DOHH2 (cell line): ENCODE results near the gene GUK1.

Experiments
- H3F3A ChIP-seq: fragments of 200-600 bp; sonication (generic), shearing (Covaris generic); 2 replicates; pipeline ENCODE4 v1.6.0; 2016; ENCODE audit warnings: antibody characterized with exemption, mild to moderate bottlenecking; ENCODE audit not compliant: control insufficient read depth, insufficient read depth
- H3K27ac ChIP-seq: fragments of 200-600 bp; sonication (generic); 2 replicates; pipeline ENCODE4 v1.5.1; 2014; ENCODE audit warnings: low read depth, mild to moderate bottlenecking, low read length, moderate library complexity
- H3K27me3 ChIP-seq: fragments of 200-600 bp; sonication (generic); 2 replicates; pipeline ENCODE4 v1.6.1; 2014; ENCODE audit warnings: mild to moderate bottlenecking, low read length, mixed read lengths; ENCODE audit not compliant: control insufficient read depth
- H3K36me3 ChIP-seq: fragments of 200-600 bp; sonication (generic); 2 replicates; pipeline ENCODE4 v1.6.1; 2014; ENCODE audit warnings: mild to moderate bottlenecking, low read length, moderate library complexity, mixed read lengths; ENCODE audit not compliant: control insufficient read depth
- H3K4me1 ChIP-seq: fragments of 200-600 bp; sonication (generic); 2 replicates; pipeline ENCODE4 v1.6.1; 2014; ENCODE audit warnings: mild to moderate bottlenecking, low read length, mixed read lengths; ENCODE audit not compliant: control insufficient read depth
- H3K4me2 ChIP-seq: fragments of 200-600 bp; sonication (generic); 2 replicates; pipeline ENCODE4 v1.6.0; 2014; ENCODE audit warnings: mild to moderate bottlenecking, low read length, moderate library complexity
- H3K4me3 ChIP-seq: fragments of 200-600 bp; sonication (generic); 2 replicates; pipeline ENCODE4 v1.5.1; 2014; ENCODE audit warnings: mild to moderate bottlenecking, low read length, mixed read lengths
- H3K79me2 ChIP-seq: fragments of 200-600 bp; sonication (generic); 2 replicates; pipeline ENCODE4 v1.6.1; 2014; ENCODE audit warnings: mild to moderate bottlenecking, low read length, mixed read lengths; ENCODE audit not compliant: control insufficient read depth
- H3K9me2 ChIP-seq: fragments of 200-600 bp; sonication (generic); replicated peaks from 2 replicates; pipeline ENCODE4 v1.6.1; 2014; ENCODE audit warnings: mild to moderate bottlenecking, low read length, mixed read lengths; ENCODE audit not compliant: control insufficient read depth
- H3K9me3 ChIP-seq: fragments of 200-600 bp; sonication (generic); 2 replicates; pipeline ENCODE4 v1.6.1; 2014; ENCODE audit warnings: antibody characterized with exemption, low read length, mixed read lengths; ENCODE audit not compliant: control insufficient read depth, insufficient read depth
- H4K20me1 ChIP-seq: fragments of 200-600 bp; sonication (generic); 2 replicates; pipeline ENCODE4 v1.6.0; 2014; ENCODE audit warnings: low read depth, mild to moderate bottlenecking, antibody characterized with exemption, low read length, moderate library complexity; ENCODE audit not compliant: control insufficient read depth, insufficient read depth
- CTCF ChIP-seq: fragments of 200-600 bp; sonication (generic); IDR thresholded peaks from one replicate; pipeline ENCODE4 v1.5.1; 2014; ENCODE audit warnings: antibody characterized with exemption, mild to moderate bottlenecking, low read depth, low read length; ENCODE audit not compliant: poor library complexity, severe bottlenecking
- EZH2phosphoT487 ChIP-seq: fragments of 200-600 bp; sonication (generic); IDR thresholded peaks from 2 replicates; pipeline ENCODE4 v1.6.1; 2017; ENCODE audit warnings: borderline replicate concordance, mild to moderate bottlenecking, antibody characterized with exemption, low read length, moderate library complexity, mixed read lengths

The GUK1 gene

GRCh38 chr1:228141226-228142044 lies 1.4 kb downstream of the GUK1 start:
- Histone ChIP-seq H3K9me2 (no peaks in the 10 kb centered on the region), H3K4me2 (peak overlapping the region; percentile 86), H4K20me1 (peaks cover 18% of the 10 kb centered on the region; the same call in 1 of the 2 replicates), H3K9me3 (no peaks in the 10 kb centered on the region), H3F3A (peaks cover 10% of the 10 kb centered on the region), H3K4me3 (peak overlapping the region; percentile 81), H3K27me3 (no peaks in the 10 kb centered on the region), H3K79me2 (peaks cover 66% of the 10 kb centered on the region), H3K27ac (no peak overlapping the region), H3K4me1 (peaks cover 65% of the 10 kb centered on the region), H3K36me3 (peaks cover 15% of the 10 kb centered on the region)
- TF ChIP-seq EZH2phosphoT487 (no peak), CTCF (no peak)

- Histone ChIP-seq H3K9me2 (no peaks in the 10 kb centered on the region), H3K9me3 (no peaks in the 10 kb centered on the region), H3K27ac (no peak overlapping the region), H3K4me2 (peak overlapping the region; percentile 86), H3K79me2 (peaks cover 67% of the 10 kb centered on the region), H3K4me1 (peaks cover 58% of the 10 kb centered on the region), H3K36me3 (peaks cover 15% of the 10 kb centered on the region), H3F3A (peaks cover 5% of the 10 kb centered on the region), H3K27me3 (no peaks in the 10 kb centered on the region), H3K4me3 (peak overlapping the region; percentile 81; the same call in 1 of the 2 replicates), H4K20me1 (peaks cover 18% of the 10 kb centered on the region; the same call in 1 of the 2 replicates)
- no peak for TF ChIP-seq CTCF
- TF ChIP-seq EZH2phosphoT487: no peak
Measured at GRCh38 chr1:228142155-228142691, 2.1 kb downstream of the GUK1 start.

GRCh38 chr1:228142701-228143136 lies 2.6 kb downstream of the GUK1 start:
- peaks cover 53% of the 10 kb centered on the region for H3K4me1 ChIP-seq
- peaks cover 5% of the 10 kb centered on the region for H3F3A ChIP-seq
- H3K79me2 ChIP-seq: peaks cover 67% of the 10 kb centered on the region
- no peak for TF ChIP-seq CTCF
- peaks cover 15% of the 10 kb centered on the region for H3K36me3 ChIP-seq
- no peaks in the 10 kb centered on the region for H3K9me3 ChIP-seq
- H3K27ac ChIP-seq: no peak overlapping the region
- H4K20me1 ChIP-seq: peaks cover 18% of the 10 kb centered on the region; the same call in 1 of the 2 replicates
- no peaks in the 10 kb centered on the region for H3K27me3 ChIP-seq
- H3K4me3 ChIP-seq: no peak overlapping the region
- H3K4me2 ChIP-seq: peak overlapping the region; percentile 5; the same call in 1 of the 2 replicates
- H3K9me2 ChIP-seq: no peaks in the 10 kb centered on the region
